Common myeloid progenitor, CD34-positive (primary cell): ENCODE results near the gene ESCO1. TPM values are rescaled to one million over a fixed set of nuclear protein-coding genes. Genes with fewer than 3 reads are reported as not detected.
"Not testable (repeated sequence)": the region's sequence is repeated elsewhere in the genome, so short reads cannot be mapped to it uniquely, and the experiment has no call there.

Source experiments
- CTCF ChIA-PET: fragments of 350-600 bp; sonication (Branson Sonifier 250); formaldehyde crosslinking; loops from one replicate; lab custom pipeline; 2021; ENCODE audit warnings: antibody characterized with exemption; lab: Charles Lee
- POLR2A ChIA-PET: fragments of 350-600 bp; sonication (Branson Sonifier 250); formaldehyde crosslinking; loops from one replicate; lab custom pipeline; 2021; ENCODE audit warnings: antibody characterized with exemption; lab: Charles Lee
- DNase-seq, 3 donors: peaks; one replicate each; pipeline versions ENCODE4 v3.0.0 to v3.0.0-alpha.2; 2013
- H3K27ac ChIP-seq, 2 experiments: 1 replicate in 1 of 2; 2 replicates in 1 of 2; pipeline ENCODE4 v1.7.0; 2013; ENCODE audit warnings: inconsistent platforms in 2 of 2, low read length in 2 of 2, mild to moderate bottlenecking in 2 of 2, low read depth in 1 of 2, moderate library complexity in 1 of 2; ENCODE audit not compliant: severe bottlenecking in 2 of 2, insufficient read depth in 1 of 2, poor library complexity in 1 of 2
- H3K27me3 ChIP-seq, 5 experiments: replicated peaks in 2 of 5; 1 replicate in 3 of 5; 2 replicates in 2 of 5; pipeline versions ENCODE4 v1.6.1 to v1.7.0; 2013; ENCODE audit warnings: low read length in 4 of 5, mild to moderate bottlenecking in 2 of 5, moderate library complexity in 2 of 5, inconsistent platforms in 1 of 5; ENCODE audit not compliant: insufficient read depth in 5 of 5, control insufficient read depth in 4 of 5
- H3K36me3 ChIP-seq, 4 experiments: 1 replicate in 2 of 4; 2 replicates in 2 of 4; pipeline versions ENCODE4 v1.6.1 to v1.7.0; 2013; ENCODE audit warnings: low read length in 3 of 4, control low read depth in 1 of 4, mild to moderate bottlenecking in 1 of 4; ENCODE audit not compliant: control insufficient read depth in 4 of 4, insufficient read depth in 4 of 4
- H3K4me1 ChIP-seq, 4 experiments: 1 replicate in 3 of 4; 2 replicates in 1 of 4; pipeline versions ENCODE4 v1.6.1 to v1.7.1; 2013; ENCODE audit warnings: low read length in 3 of 4, mild to moderate bottlenecking in 3 of 4, control low read depth in 1 of 4, inconsistent platforms in 1 of 4, moderate library complexity in 1 of 4; ENCODE audit not compliant: control insufficient read depth in 4 of 4, insufficient read depth in 4 of 4; ENCODE audit errors: control extremely low read depth in 1 of 4
- H3K4me3 ChIP-seq, 7 experiments: 1 replicate in 4 of 7; 2 replicates in 3 of 7; pipeline versions ENCODE4 v1.5.1 to v1.7.0; 2013; ENCODE audit warnings: mild to moderate bottlenecking in 7 of 7, low read length in 6 of 7, moderate library complexity in 6 of 7, inconsistent platforms in 2 of 7, low read depth in 2 of 7, control low read depth in 1 of 7; ENCODE audit not compliant: insufficient read depth in 4 of 7, control insufficient read depth in 1 of 7; ENCODE audit errors: extremely low read depth in 1 of 7
- H3K9me3 ChIP-seq, 5 experiments: 1 replicate in 4 of 5; 2 replicates in 1 of 5; pipeline versions ENCODE4 v1.6.1 to v1.7.1; 2013; ENCODE audit warnings: low read length in 4 of 5, mild to moderate bottlenecking in 2 of 5, inconsistent platforms in 1 of 5, low read depth in 1 of 5, moderate library complexity in 1 of 5; ENCODE audit not compliant: control insufficient read depth in 4 of 5, insufficient read depth in 2 of 5; ENCODE audit errors: control extremely low read depth in 1 of 5
- WGBS: methylation state at CpG from one replicate; pipeline ENCODE4 v1.1.5; 2013; ENCODE audit not compliant: insufficient coverage; 5-methylcytosine and 5-hydroxymethylcytosine counted together
- polyA plus RNA-seq: library from polyadenylated mRNA; unstranded; fragments of 120-200 nt; gene quantifications from one replicate; pipeline ENCODE4 v1.2.1, GENCODE V29; 2013

ESCO1 gene, protein sequence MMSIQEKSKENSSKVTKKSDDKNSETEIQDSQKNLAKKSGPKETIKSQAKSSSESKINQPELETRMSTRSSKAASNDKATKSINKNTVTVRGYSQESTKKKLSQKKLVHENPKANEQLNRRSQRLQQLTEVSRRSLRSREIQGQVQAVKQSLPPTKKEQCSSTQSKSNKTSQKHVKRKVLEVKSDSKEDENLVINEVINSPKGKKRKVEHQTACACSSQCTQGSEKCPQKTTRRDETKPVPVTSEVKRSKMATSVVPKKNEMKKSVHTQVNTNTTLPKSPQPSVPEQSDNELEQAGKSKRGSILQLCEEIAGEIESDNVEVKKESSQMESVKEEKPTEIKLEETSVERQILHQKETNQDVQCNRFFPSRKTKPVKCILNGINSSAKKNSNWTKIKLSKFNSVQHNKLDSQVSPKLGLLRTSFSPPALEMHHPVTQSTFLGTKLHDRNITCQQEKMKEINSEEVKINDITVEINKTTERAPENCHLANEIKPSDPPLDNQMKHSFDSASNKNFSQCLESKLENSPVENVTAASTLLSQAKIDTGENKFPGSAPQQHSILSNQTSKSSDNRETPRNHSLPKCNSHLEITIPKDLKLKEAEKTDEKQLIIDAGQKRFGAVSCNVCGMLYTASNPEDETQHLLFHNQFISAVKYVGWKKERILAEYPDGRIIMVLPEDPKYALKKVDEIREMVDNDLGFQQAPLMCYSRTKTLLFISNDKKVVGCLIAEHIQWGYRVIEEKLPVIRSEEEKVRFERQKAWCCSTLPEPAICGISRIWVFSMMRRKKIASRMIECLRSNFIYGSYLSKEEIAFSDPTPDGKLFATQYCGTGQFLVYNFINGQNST
- 21.7 TPM for polyA plus RNA-seq

DNA sequence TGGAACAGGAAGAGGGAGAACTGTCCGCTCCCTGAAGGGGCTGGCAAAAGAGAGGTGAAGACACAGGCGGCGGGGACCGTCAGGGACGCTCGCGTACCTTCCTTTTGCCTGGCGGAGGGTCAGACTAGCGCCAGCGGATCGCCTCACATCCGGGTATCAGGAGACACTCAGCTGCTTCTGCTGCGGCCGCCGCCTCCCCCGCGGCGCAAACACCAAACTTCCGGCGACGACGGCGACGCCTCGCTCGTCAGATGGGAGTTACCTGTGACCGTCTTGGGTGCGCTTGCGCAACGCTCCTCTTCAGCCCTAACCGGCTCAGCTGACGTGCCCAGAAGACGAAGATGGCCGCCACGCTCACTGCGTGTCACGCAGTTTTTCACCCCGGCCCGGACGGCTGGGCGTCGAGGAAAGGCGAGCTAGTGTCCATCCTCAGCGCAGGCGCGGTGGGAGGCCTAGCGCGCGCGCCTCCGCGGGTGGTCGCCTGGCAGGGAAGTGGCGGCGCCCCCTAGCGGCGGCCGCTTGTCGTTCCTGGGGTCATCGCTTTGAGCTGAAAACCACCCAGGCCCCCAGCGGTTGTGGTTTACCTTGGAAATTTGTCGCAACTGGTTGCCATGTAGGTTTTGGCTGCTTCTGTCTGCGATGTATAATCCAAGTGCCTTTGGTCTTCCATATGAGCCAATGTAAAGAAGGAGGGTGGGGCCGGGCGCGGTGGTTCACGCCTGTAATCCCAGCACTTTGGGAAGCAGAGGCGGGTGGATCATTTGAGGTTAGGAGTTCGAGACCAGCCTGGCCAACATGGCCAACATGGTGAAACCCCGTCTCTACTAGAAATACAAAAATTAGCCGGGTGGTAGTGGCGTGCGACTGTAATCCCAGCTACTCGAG is at the start of gene ESCO1:
TSS of gene ESCO1 (minus strand) at position 179 of the 885 bp plus-strand sequence. CDS start 25,861 bp downstream, outside the sequence.
- 13% methylated on average over 70 of the region's 74 CpGs for WGBS
- Histone ChIP-seq H3K36me3 (no peaks in the 10 kb centered on the region), H3K4me1 (peaks cover 14 to 40% (median 31%) of the 10 kb centered on the region in 4 experiments), H3K27ac (peak within 1 kb of the TSS; percentile 78 to 96), H3K4me3 (peak within 1 kb of the TSS; percentile 88 to 99 (median 94)), H3K9me3 (no peaks in the 10 kb centered on the region), H3K27me3 (no peaks in the 10 kb centered on the region)
- peak; percentile 98 to 99 (median 99) for DNase-seq
- POLR2A ChIA-PET, result interaction anchor here (0.8 to 2.2 kb wide), 3 partner anchors 11 to 149 kb away, joined by 3 to 12 read pairs (median 6); partner anchors contain the start of gene SNRPD1
- CTCF ChIA-PET, result interaction anchor here (0.9 to 4.1 kb wide), 12 partner anchors 11 to 159 kb away, joined by 3 to 51 read pairs (median 5); partner anchors contain the start of genes MIB1 and SNRPD1

DNA sequence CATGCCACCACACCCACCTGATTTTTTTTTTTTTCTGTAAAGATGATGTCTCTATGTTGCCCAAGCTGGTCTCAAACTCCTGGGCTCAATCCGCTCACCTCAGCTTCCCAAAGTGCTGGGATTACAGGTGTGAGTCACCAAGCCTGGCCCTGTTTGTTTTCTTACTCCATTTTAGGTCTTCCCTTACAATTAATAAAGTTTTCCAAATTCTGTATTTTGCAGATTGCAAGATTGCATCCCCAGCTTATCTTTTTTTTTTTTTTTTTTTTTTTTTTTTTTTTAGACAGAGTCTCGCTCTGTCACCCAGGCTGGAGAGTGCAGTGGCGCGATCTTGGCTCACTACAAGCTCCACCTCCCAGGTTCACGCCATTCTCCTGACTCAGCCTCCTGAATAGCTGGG is 39.9 kb upstream of the ESCO1 start:
- H3K4me1 ChIP-seq, H3K27me3 ChIP-seq, H3K27ac ChIP-seq, DNase-seq, H3K4me3 ChIP-seq, H3K9me3 ChIP-seq, H3K36me3 ChIP-seq: not testable (repeated sequence)
- CTCF ChIA-PET, result interaction anchor here (0.7 to 1.0 kb wide), 2 partner anchors 8 to 10 kb away, joined by 3 read pairs; no protein-coding TSS in a partner anchor
- 100% methylated on average over 3 of the region's 5 CpGs for WGBS
- POLR2A ChIA-PET, result interaction anchor here (0.7 kb wide), 2 partner anchors 58 to 101 kb away, joined by 3 read pairs; no protein-coding TSS in a partner anchor

DNA sequence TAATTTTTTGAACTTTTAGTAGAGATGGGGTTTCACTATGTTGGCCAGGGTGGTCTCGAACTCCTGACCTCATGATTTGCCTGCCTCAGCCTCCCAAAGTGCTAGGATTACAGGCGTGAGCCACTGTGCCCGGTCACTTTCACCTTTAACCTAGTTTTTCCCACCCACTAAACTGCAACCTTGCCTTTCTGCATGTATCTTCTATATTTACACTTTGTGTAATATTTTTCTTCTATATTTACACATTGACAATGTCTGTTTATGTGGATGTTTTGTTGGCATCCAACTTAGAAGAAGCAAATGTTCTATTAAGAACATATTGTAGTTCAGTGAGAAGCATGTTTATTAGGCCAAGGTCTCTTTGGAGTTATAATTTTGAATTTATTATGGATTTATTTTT is 38.3 kb upstream of the ESCO1 start:
- Histone ChIP-seq H3K27ac (no peak overlapping the region), H3K9me3 (no peaks in the 10 kb centered on the region), H3K36me3 (peaks cover 0 to 14% (median 7%) of the 10 kb centered on the region in 4 experiments), H3K4me3 (no peak overlapping the region), H3K4me1 (no peaks in the 10 kb centered on the region), H3K27me3 (no peaks in the 10 kb centered on the region)
- no peak for DNase-seq
- WGBS, result 94% methylated on average over 3 of the region's 3 CpGs
- ChIA-PET CTCF (no interaction called here), POLR2A (no interaction called here)

DNA sequence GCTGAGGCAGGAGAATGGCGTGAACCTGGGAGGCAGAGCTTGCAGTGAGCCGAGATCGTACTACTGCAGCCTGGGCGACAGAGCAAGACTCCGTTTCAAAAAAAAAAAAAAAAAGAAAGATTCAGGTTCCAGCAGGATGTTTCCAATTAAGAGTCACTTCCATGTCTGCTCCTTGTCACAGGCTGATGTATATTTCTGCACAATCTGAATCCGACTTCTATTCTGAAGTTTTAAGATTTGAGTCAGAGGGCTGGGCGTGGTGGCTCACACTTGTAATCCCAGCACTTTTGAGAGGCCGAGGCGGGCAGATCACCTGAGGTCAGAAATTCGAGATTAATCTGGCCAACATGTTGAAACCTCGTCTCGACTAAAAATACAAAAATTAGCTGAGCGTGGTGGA is 36.3 kb upstream of the ESCO1 start:
- Histone ChIP-seq H3K27ac (no peak overlapping the region), H3K4me1 (no peaks in the 10 kb centered on the region), H3K36me3 (peaks cover 1 to 17% (median 9%) of the 10 kb centered on the region in 4 experiments), H3K9me3 (no peaks in the 10 kb centered on the region), H3K27me3 (no peaks in the 10 kb centered on the region), H3K4me3 (no peak overlapping the region)
- POLR2A ChIA-PET, result no interaction called here
- DNase-seq, result no peak
- WGBS, result 94% methylated on average over 13 of the region's 13 CpGs
- CTCF ChIA-PET, result no interaction called here

DNA sequence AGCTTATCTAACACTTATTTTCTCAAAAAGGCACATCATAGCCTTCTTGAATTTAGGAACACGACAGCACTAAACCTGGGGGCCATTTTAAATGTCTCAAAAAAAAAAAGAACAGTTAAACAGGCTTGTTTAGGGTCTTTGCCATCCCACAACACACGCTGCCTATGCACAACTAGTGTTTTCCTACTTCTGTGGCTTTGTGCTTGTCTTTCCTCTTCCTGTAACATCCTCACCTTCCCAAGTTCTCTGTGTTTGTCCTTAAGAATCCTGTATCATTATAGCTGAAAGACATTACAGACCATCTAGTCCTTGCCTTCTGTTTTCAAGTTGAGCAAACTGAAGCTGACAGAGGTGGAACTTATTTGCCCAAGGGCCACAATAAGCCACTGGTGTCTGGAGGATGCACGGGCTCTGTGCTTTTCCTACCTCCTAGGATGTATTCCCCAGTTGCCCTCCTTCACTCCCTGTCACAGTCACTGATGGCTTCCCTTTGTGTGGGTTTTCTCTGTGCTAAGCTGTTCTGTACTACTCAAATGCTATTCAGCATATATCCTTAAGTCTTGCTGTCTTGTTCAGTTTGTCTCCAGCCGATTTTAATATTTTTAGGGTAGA is 34.2 kb upstream of the ESCO1 start:
- no peaks in the 10 kb centered on the region for H3K27me3 ChIP-seq
- no peak overlapping the region for H3K27ac ChIP-seq
- DNase-seq, result no peak
- CTCF ChIA-PET, result interaction anchor here (1.4 kb wide), 1 partner anchor 44 kb away, joined by 3 read pairs; no protein-coding TSS in a partner anchor
- H3K9me3 ChIP-seq, result no peaks in the 10 kb centered on the region
- H3K4me3 ChIP-seq, result no peak overlapping the region
- H3K36me3 ChIP-seq, result peaks cover 6 to 30% (median 22%) of the 10 kb centered on the region in 4 experiments
- POLR2A ChIA-PET, result no interaction called here
- H3K4me1 ChIP-seq, result no peaks in the 10 kb centered on the region
- 100% methylated on average over 1 of the region's 4 CpGs for WGBS

DNA sequence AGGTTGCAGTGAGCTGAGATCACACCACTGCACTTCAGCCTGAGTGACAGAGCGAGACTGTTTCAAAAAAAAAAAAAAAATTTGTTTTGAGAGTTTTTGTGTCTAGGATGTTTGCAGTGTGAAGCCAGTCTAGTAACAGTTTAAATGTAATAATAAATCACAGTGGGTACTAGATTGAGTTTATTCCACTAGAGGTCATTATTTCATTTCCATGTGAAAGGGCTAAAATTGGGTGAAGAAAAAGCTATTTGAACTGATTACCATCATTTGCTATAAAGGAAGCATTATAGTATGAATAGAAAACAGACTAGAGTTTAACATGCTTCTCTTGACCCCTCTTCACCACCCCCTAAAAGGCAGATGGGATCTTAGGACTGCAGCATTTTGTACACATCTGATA is 31.9 kb upstream of the ESCO1 start:
- no peak overlapping the region for H3K27ac ChIP-seq
- ChIA-PET CTCF (interaction anchor here (0.5 to 1.8 kb wide), 7 partner anchors 14 to 620 kb away, joined by 3 to 4 read pairs (median 3); no protein-coding TSS in a partner anchor), POLR2A (no interaction called here)
- no peaks in the 10 kb centered on the region for H3K27me3 ChIP-seq
- peaks cover 11 to 52% (median 38%) of the 10 kb centered on the region in 4 experiments for H3K36me3 ChIP-seq
- H3K4me3 ChIP-seq, result no peak overlapping the region
- DNase-seq, result peak in 2 of 3 donors; percentile 30 to 38
- no peaks in the 10 kb centered on the region for H3K4me1 ChIP-seq
- H3K9me3 ChIP-seq, result no peaks in the 10 kb centered on the region
- no CpG with 5 or more reads among the region's 1 CpG for WGBS
